Measurements from ENCODE around the gene VTI1A.

Gene VTI1A

GRCh38 chr10:112767156-112767555 lies 320.1 kb downstream of the VTI1A start:
- no peak for DNase-seq

DNA sequence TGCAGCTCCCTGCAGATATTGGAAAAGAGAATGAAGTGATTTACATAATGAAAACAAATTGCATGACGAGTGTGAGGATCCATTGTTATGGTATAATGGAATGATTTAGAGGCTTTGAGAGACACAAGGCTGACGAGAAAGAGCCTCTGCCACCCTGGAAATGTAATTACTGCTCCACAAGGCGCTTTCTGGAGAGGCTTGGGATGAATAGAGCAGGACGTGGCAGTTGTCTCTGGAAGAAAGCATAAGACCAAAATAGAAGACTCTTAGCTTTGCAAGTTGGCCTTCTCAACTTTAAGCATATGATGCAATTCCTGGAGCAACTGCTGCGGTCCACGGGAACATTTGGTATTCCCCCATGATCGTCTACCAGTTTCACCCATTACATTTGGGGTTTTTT lies 321.1 kb downstream of the VTI1A start:
- no peak for DNase-seq

GRCh38 chr10:112769081-112769480 lies 322.1 kb downstream of the VTI1A start:
- no peak for DNase-seq

DNA sequence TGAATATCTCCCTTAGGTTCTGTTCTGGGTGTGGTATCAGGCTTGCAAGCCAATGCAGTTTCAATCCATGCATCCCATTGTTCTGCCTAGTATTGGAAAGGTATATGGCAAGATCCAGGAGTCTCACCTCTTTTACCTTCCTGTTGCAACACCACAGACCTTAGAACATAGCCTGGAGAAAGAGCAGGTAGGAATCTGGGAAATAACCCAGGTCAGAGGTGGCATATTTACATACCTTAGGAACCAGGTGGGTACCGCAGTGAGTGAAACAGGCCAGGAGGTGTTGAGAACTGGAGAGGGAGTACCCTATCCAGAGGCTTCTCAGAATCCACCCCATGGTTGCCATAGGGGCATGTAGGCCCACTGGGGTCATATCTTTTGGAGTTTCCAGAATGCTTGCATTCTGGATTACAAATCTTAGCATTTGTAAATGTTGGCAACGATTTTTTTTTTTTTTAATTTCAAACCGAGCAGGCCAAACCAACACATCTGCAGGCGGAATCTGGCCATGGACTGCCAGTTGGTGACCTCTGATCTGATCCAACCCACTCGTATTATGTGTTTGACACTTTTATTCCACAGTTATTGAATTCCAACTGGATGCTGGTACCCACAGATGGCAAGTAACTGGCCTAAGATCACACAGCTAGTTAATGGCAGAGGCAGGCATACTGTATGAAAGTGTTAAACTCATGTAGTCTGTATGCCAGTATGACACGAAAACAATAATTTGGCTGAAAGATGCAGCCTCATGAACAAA lies 322.8 kb downstream of the VTI1A start:
- DNase-seq = no peak

- no peak for DNase-seq
Measured at GRCh38 chr10:112771733-112772132, 324.7 kb downstream of the VTI1A start.

GRCh38 chr10:112773783-112774182 lies 326.8 kb downstream of the VTI1A start:
- DNase-seq = no peak

- DNase-seq = no peak
Measured at GRCh38 chr10:112774210-112774609, 327.2 kb downstream of the VTI1A start.

GRCh38 chr10:112774798-112775197 lies 327.8 kb downstream of the VTI1A start:
- no peak for DNase-seq

- DNase-seq = no peak
Measured at GRCh38 chr10:112775381-112775780, 328.4 kb downstream of the VTI1A start.

DNA sequence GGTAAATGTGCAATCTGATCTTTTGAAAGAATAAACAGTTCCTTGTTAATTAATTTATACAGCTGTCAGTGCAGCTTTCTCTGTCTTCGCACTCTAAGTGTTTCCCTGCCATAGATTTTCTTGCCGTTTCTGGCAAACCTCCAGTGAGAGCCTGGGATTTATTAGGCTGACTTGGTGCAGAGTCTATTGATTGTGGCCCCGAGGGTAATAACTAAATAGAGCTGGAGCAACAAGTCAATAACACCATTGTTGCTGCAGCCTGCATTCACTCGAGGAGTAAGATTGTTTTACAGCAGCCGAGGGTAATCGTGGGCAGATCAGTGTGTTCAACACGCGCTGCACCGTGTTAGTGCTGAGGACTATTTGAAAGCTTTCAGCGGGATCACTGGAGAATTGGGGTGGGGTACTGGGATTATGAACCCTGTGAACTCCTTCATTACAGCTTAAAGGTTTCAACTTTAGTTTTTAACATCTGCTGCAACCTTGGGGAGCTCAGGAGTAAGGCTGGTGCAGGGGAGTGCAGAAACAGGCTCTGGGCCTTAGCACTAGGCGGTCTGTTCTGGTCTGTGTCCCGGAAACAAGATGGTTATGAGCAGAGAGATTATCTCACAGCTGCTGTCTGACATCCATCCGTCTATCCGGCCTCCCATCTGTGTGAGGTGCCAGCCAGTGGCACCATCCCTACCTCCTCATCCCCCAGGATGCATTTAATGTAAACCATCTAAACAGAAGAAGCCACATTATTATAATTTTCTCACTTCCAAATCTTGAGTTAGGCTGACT lies 329.1 kb downstream of the VTI1A start:
- DNase-seq = no peak

DNA sequence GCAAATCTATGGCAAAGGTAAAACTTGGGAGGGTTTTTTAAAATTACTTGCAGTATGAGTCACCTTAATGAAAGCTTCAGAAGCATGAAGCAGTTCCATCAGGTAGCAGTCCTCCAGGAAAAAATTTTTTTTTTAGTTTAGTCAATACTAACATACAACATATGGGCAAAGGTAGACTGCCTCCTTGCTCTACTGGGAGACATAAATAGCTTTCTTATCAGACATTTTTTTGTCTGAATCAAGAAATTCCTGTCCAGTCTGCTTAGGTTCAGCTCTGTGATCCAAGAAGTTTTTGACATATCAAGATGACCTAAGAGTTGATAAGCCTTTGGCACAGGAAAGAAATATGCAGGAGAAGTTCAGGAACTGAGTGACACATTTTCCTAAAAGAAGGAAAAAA lies 331.6 kb downstream of the VTI1A start:
- DNase-seq = no peak

GRCh38 chr10:112779025-112779770 lies 332.2 kb downstream of the VTI1A start:
- DNase-seq = no peak

DNA sequence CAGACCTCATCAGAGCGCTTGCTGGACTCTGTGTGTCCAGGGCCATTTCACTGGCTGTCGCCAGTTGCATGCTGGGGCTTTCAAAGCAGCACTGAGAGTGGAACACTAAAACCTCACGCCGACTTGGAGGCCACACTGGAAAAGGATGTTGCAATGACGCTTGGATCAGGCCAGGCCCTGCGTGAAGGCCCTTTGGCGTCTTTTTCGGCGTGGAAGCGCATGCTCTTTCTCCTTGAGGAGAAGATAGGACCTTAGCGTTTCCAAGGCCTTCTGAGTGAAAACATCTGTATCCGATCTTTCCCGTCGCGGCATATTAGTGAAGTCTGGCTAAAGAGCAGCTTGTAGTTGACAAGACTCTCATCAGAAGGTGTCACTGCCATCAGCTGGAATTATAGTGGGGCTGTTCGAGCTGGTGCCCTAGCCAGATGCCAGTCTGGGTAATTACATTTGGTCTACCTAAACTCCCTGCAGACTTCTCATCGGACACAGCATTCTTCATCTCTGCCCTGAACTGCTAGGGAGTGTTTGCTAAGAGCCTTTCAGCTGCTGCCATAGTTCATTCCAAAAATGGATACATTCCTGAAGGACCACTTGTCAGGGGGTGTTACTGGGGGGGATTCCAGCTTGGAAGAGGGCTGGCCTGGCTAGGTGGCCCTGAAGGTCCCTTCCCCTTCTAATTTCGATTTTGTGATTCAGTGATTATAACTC lies 335.3 kb downstream of the VTI1A start:
- no peak for DNase-seq

DNA sequence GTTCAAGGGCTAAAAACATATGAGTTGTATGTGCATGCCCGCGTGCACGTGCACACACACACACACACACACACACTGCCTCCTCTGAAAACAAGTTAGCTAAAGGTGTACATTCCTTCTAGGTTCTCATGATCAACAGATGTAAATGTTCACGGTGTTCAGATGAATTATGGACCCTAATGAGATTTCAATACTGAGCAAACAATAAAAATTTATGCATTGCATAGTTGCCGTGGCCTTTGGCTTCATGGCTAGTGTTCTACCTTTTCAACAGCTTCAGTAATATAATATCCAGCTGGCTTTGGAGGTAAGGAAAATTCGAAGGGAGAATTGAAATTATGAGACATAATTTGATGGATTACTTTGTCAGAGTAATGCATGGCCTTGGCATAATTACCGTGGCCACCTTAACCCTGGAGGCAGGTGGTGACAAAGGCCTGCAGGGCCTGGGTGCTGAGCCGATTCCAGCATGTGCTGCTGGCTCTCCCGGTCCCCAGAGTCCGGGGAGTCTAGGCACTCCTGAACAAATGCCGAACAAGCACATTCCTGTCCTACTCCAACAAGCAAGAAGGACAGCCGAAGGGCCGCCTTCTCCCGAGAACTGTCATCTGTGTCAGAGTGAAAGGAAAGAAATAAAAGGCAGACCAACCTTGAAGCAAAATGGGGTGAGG lies 336.5 kb downstream of the VTI1A start:
- DNase-seq = no peak

GRCh38 chr10:112784022-112784461 lies 337.0 kb downstream of the VTI1A start:
- no peak for DNase-seq

- DNase-seq = no peak
Measured at GRCh38 chr10:112785089-112785488, 338.1 kb downstream of the VTI1A start.

DNA sequence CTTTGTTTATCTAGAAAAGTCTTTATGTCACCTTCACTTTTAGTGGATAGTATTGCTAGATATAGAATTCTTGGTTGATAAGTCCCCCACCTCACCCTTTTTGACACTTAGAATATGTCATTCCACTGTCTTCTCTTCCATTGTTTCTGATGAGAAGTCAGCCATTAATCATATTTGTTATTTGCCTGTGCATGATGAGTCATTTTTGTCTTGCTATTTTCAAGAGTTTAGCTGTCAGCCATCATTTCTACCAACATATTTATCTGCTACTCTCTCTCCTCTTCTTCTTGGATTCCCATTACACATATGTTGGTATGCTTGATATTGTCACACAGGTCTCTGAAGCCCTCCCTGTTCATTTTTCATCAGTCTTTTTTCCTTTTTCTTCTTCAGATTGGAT lies 342.2 kb downstream of the VTI1A start:
- no peak for DNase-seq

- no peak for DNase-seq
Measured at GRCh38 chr10:112790030-112790429, 343.0 kb downstream of the VTI1A start.

DNA sequence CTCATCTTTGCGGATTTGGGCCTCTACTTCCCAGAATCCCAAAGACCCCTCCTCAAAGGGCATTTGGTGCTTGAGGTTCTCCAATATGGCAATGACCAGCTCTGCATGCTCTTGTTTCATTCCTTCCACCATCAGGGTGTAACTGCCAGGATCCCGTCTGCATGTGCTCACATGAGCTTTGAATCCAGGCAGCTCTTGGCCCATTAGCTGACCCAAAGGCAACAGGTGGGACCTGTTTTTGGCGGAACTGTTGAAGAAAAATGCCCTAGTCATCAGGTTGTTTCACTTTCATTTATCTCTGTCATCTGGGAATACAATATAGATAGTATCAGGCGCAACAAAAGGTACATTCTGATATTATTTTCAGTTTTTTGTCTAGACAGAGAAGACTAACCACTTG lies 343.9 kb downstream of the VTI1A start:
- no peak for DNase-seq

DNA sequence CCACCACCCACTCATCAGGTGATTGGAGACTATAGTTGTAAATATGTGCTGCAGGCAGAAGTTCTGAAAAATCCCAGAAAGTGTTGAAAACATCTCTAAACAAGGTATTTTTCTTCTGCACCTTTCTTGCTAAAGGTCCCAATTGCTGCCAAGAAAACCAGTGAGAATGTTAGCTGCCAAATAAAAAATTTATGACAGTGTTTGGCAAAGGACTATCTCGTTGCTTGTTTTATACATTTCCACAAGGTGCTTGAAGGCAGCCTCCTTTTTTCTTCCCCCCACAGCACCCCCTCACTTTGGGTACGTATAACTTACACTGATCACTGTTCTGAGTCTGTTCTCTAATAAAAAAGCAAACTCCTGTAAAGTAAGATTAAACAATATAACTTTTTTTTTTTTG lies 344.4 kb downstream of the VTI1A start:
- DNase-seq = no peak

DNA sequence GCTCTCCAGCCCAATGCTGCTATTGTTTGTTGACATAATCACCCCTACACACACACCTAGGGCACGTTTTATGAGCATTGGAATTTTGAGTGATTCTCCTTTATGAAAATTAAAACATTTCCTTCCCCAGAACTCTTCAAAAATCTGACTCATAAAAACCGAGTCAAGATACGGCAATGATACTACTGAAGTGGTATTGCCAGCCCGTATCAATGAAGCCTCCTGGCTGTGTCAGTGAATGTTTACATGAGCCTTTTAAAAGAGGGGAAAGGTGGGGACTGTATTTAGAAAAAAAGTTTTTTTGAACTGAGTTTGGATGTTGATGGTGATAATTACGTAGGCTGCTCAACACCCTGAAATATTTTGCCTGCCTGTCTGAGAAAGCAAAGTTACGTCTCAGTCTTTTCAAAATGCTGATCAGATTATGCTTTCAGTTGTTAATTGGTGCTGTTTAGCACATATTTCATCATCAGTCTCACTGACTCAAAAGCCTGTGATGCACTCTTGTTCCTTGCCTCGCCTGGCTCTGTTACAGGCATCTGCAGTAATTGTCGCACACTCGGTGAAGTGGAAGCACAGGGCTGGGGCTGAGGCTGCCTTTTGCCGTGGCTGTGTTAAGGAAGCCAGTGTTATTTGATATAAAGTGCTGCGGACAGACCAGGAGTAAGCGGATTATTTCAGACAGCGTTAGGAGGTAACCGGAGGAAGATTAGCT lies 345.6 kb downstream of the VTI1A start:
- no peak for DNase-seq
